A673 (cell line): Measurements from ENCODE around the gene IL6R. TPM values are rescaled to one million over a fixed set of nuclear protein-coding genes. Genes with fewer than 3 reads are reported as not detected.

Experiments
- BruUV-seq: library from RNA; stranded (reverse); fragments of 400-500 nt; replicated peaks from 2 replicates; lab custom pipeline; 2021; lab: Mats Ljungman, UMichigan
- CTCF ChIA-PET: fragments of 300-600 bp; sonication (Branson Sonifier 250); formaldehyde crosslinking; loops from one replicate; lab custom pipeline; 2022; ENCODE audit warnings: antibody characterized with exemption; lab: Charles Lee
- POLR2A ChIA-PET: fragments of 300-600 bp; sonication (Branson Sonifier 250); formaldehyde crosslinking; loops from one replicate; lab custom pipeline; 2022; ENCODE audit warnings: antibody characterized with exemption; ENCODE audit not compliant: low non-redundant PET; lab: Charles Lee
- DNase-seq: peaks from one replicate; pipeline ENCODE4 v3.0.0-alpha.2; 2015; ENCODE audit warnings: low spot score
- H3K27ac ChIP-seq: fragments of 200-600 bp; sonication (generic); 2 replicates; pipeline ENCODE4 v1.5.1; 2016; ENCODE audit warnings: mixed run types, low read depth, mild to moderate bottlenecking, mixed read lengths, antibody characterized with exemption, low read length; ENCODE audit not compliant: poor library complexity, severe bottlenecking
- H3K27me3 ChIP-seq: fragments of 200-600 bp; sonication (generic); replicated peaks from 2 replicates; pipeline ENCODE4 v1.6.1; 2017; ENCODE audit warnings: mixed run types, low read depth, mild to moderate bottlenecking, mixed read lengths, antibody characterized with exemption, low read length; ENCODE audit not compliant: insufficient read depth, poor library complexity
- H3K36me3 ChIP-seq: fragments of 200-600 bp; sonication (generic); 2 replicates; pipeline ENCODE4 v1.6.1; 2016; ENCODE audit warnings: mixed run types, mild to moderate bottlenecking, mixed read lengths, antibody characterized with exemption, low read length; ENCODE audit not compliant: insufficient read depth, poor library complexity, severe bottlenecking
- H3K4me1 ChIP-seq: fragments of 200-600 bp; sonication (generic); 2 replicates; pipeline ENCODE4 v1.6.1; 2017; ENCODE audit warnings: mixed run types, mild to moderate bottlenecking, mixed read lengths, antibody characterized with exemption, low read length; ENCODE audit not compliant: insufficient read depth, poor library complexity, severe bottlenecking
- H3K4me3 ChIP-seq: fragments of 200-600 bp; sonication (generic); 2 replicates; pipeline ENCODE4 v1.5.1; 2016; ENCODE audit warnings: low read depth, mixed run types, mild to moderate bottlenecking, mixed read lengths, low read length; ENCODE audit not compliant: poor library complexity, severe bottlenecking
- H3K9me3 ChIP-seq: fragments of 200-600 bp; sonication (generic); 2 replicates; pipeline ENCODE4 v1.6.1; 2016; ENCODE audit warnings: mixed run types, low read depth, mild to moderate bottlenecking, mixed read lengths, antibody characterized with exemption, low read length; ENCODE audit not compliant: poor library complexity, severe bottlenecking
- EZH2 ChIP-seq: fragments of 200-600 bp; sonication (generic); IDR thresholded peaks from 2 replicates; pipeline ENCODE4 v1.6.1; 2017; ENCODE audit warnings: borderline replicate concordance, low read depth, mild to moderate bottlenecking, mixed read lengths, antibody characterized with exemption, low read length; ENCODE audit not compliant: poor library complexity, severe bottlenecking
- intact Hi-C: fragments of 100-400 bp; cut with micrococcal nuclease; formaldehyde crosslinking; loops from one replicate; pipeline ENCODE4 v1.10.0; 2022; ENCODE audit not compliant: unreplicated experiment
- total RNA-seq: library from RNA; stranded (reverse); gene quantifications from 2 replicates; pipeline ENCODE4 v1.2.3, GENCODE V29; 2021
- TF ChIP-seq, protein P1 (sequence below): fragments of 300-800, 200-600 bp; sonication (generic); conservative IDR thresholded peaks from 2 replicates; pipeline ENCODE4 v1.5.1; 2017; ENCODE audit warnings: low read depth, mild to moderate bottlenecking, antibody characterized with exemption, low read length, moderate library complexity, mixed read lengths

The IL6R gene
- total RNA-seq, 1 experiment from 2014 or later, result 1.9 TPM

DNA sequence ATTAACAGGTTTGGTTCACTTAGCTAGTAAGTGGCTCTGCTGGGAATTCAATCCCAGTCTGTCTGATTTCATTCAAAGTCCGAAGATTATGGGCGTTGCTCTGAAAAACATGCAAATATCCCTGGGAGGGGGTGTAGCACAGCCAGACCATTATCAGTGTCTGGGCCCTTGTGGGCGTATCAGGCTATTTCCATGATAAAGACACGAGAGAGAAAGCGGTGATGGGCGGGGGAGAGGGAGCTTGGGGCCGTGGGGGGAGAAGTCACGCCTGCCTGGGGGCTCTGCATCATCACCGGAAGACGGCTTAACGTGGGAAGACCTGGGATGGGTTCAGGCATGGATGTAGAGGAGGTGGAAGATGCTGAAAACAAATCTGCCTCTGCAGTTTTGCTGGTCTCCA lies 25.8 kb downstream of the IL6R start:
- Histone ChIP-seq H3K27ac (no peak overlapping the region), H3K36me3 (no peaks in the 10 kb centered on the region), H3K4me3 (no peak overlapping the region), H3K27me3 (no peaks in the 10 kb centered on the region), H3K4me1 (no peaks in the 10 kb centered on the region), H3K9me3 (no peaks in the 10 kb centered on the region)
- ChIA-PET CTCF (no interaction called here), POLR2A (no interaction called here)
- intact Hi-C loops, result no loop called here
- no peak for DNase-seq
- BruUV-seq, result no TSS peak
- TF ChIP-seq EZH2, result no peak
- TF ChIP-seq, protein P1, sequence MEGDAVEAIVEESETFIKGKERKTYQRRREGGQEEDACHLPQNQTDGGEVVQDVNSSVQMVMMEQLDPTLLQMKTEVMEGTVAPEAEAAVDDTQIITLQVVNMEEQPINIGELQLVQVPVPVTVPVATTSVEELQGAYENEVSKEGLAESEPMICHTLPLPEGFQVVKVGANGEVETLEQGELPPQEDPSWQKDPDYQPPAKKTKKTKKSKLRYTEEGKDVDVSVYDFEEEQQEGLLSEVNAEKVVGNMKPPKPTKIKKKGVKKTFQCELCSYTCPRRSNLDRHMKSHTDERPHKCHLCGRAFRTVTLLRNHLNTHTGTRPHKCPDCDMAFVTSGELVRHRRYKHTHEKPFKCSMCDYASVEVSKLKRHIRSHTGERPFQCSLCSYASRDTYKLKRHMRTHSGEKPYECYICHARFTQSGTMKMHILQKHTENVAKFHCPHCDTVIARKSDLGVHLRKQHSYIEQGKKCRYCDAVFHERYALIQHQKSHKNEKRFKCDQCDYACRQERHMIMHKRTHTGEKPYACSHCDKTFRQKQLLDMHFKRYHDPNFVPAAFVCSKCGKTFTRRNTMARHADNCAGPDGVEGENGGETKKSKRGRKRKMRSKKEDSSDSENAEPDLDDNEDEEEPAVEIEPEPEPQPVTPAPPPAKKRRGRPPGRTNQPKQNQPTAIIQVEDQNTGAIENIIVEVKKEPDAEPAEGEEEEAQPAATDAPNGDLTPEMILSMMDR, result no peak

DNA sequence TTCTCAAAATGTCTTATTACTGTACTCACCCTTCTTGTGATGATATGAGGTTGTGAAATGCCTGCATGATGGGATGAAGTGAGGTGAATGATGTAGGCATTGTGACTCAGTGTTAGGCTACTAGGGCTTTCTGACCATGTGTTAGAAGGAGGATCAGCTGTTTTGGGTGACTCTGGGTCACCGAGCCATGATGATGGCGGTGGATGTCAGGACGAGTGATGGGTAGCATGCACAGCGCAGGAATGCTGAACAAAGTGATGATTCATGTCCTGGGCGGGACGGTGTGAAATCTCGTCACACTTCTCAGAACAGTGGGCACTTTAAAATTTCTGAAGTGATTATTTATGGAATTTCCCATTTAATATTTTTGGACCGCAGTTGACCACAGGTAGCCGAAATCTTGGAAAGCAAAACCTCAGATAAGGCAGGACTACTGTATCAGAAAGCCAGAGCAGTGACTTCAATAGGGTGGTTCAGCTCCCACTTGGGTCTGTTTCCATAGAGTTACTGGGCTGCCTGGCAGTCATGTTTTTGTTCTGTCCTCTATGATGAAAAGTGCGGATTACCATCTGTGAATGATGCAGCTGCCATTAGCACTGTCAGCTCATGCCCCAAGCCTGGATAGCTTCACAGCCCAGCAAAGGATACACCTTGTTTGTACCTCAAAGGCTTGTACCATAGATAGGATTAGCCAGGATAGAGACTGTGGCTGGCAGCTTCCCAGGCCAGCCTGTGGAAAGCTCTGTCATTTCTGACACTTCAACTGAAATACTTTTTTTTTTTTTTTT lies 26.6 kb downstream of the IL6R start:
- Histone ChIP-seq H3K36me3 (no peaks in the 10 kb centered on the region), H3K4me3 (no peak overlapping the region), H3K9me3 (no peaks in the 10 kb centered on the region), H3K4me1 (no peaks in the 10 kb centered on the region), H3K27ac (no peak overlapping the region), H3K27me3 (no peaks in the 10 kb centered on the region)
- CTCF ChIA-PET, result interaction anchor here (0.7 kb wide), 1 partner anchor 515 kb away, joined by 5 read pairs; no protein-coding TSS in a partner anchor
- intact Hi-C loops, result no loop called here
- no peak for DNase-seq
- POLR2A ChIA-PET, result no interaction called here
- BruUV-seq, result no TSS peak
- no peak for TF ChIP-seq EZH2

DNA sequence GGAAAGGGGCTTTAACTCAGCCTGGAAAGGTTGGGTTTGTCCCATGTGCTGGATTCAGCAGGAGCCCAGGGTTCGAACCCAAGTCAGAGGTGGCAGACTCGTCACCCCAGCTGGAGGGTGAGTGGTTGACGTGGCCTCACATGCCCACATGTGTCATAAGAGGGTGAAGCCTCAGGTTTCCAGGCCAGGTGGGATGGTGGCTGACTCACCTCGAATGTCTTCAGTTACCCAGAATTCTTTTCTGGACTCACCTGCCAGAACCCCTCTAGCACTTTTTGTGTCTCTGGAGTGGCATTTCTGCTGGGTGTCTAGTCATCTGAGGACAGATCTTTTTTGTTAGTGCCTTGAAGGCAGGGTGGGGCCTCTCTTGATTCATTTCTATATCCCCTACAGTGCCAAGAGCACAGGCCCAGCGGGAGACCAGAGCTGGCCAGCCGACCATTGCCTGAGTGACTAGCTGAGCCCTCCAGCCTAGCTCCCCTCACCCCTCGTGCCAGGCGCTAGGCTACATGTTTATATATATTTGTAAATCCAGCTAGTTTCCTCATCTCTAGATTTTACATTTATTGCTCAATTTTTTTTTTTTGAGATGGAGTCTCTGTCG lies 28.1 kb downstream of the IL6R start:
- no peak overlapping the region for H3K27ac ChIP-seq
- BruUV-seq, result no TSS peak
- H3K4me3 ChIP-seq, result no peak overlapping the region
- no peaks in the 10 kb centered on the region for H3K9me3 ChIP-seq
- no peaks in the 10 kb centered on the region for H3K27me3 ChIP-seq
- no peak for DNase-seq
- intact Hi-C loops, result no loop called here
- ChIA-PET CTCF (no interaction called here), POLR2A (no interaction called here)
- H3K4me1 ChIP-seq, result no peaks in the 10 kb centered on the region
- TF ChIP-seq, protein P1, result no peak
- no peak for TF ChIP-seq EZH2
- no peaks in the 10 kb centered on the region for H3K36me3 ChIP-seq
